DND-41 (cell line): ENCODE results near the gene EMX2.

Experiments used
- CTCF ChIP-seq: IDR thresholded peaks from 2 replicates; pipeline ENCODE4 v1.5.1; 2012; ENCODE audit warnings: borderline replicate concordance, low read length, moderate library complexity, mild to moderate bottlenecking; ENCODE audit not compliant: poor library complexity, severe bottlenecking; ENCODE audit errors: extremely low read depth
- EZH2 ChIP-seq: IDR thresholded peaks from 3 replicates; pipeline ENCODE4 v1.6.1; 2012; ENCODE audit warnings: borderline replicate concordance, low read depth, mild to moderate bottlenecking, moderate library complexity, low read length, inconsistent platforms; ENCODE audit not compliant: severe bottlenecking

DNA sequence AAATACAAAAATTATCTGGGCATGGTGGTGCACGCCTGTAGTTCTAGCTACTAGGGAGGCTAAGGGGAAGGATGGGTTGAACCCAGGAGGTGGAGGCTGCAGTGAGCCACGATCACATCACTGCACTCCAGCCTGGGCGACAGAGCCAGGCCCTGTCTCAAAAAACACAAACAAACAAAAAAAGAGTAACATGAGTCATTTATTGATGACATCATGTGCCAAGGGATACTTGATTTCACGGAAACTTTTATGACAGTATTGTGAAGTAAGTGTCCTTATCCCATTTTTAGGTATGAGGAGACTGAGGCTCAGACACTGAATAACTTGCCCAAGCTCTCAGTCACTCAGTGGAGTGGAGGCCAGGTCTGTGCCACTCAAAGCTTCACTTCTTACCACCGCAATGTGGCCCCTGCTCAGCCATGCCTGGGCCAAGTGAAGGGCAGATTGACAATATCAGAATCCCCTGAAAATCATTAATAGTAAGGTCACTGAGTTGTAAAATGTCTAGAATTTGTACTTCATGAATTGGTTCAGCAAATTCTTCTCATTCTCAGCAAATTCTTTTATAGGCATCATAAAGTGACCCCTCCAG is 36.5 kb downstream of the EMX2 start:
- TF ChIP-seq CTCF: no peak
- TF ChIP-seq EZH2: no peak
